Trophoblast cell (in vitro differentiated cells and primary cell): Measurements from ENCODE around the gene RBM20.
"Not testable (repeated sequence)": the region's sequence is repeated elsewhere in the genome, so short reads cannot be mapped to it uniquely, and the experiment has no call there.

Source experiments
- DNase-seq, 2 donors: peaks; one replicate each; pipeline ENCODE4 v3.0.0-alpha.2; 2016
- H2AFZ ChIP-seq: 2 replicates; pipeline ENCODE4 v1.6.1; 2013; ENCODE audit warnings: low read length, moderate library complexity, mild to moderate bottlenecking; ENCODE audit not compliant: insufficient read depth, poor library complexity
- H2AK5ac ChIP-seq: 2 replicates; pipeline ENCODE4 v1.6.1; 2013; ENCODE audit warnings: mild to moderate bottlenecking, low read length
- H2BK120ac ChIP-seq: 2 replicates; pipeline ENCODE4 v1.6.1; 2013; ENCODE audit warnings: low read length, mild to moderate bottlenecking, moderate library complexity; ENCODE audit not compliant: insufficient read depth, poor library complexity
- H2BK12ac ChIP-seq: 2 replicates; pipeline ENCODE4 v1.6.1; 2013; ENCODE audit warnings: mild to moderate bottlenecking, low read length, moderate library complexity
- H2BK5ac ChIP-seq: 2 replicates; pipeline ENCODE4 v1.6.1; 2013; ENCODE audit warnings: low read length, low read depth, moderate library complexity, mild to moderate bottlenecking; ENCODE audit not compliant: poor library complexity
- H3K14ac ChIP-seq: 2 replicates; pipeline ENCODE4 v1.6.1; 2013; ENCODE audit warnings: mild to moderate bottlenecking, low read length
- H3K18ac ChIP-seq: 2 replicates; pipeline ENCODE4 v1.6.1; 2013; ENCODE audit warnings: mild to moderate bottlenecking, low read length
- H3K23ac ChIP-seq: 2 replicates; pipeline ENCODE4 v1.6.1; 2013; ENCODE audit warnings: low read length
- H3K27ac ChIP-seq: 2 replicates; pipeline ENCODE4 v1.5.1; 2013; ENCODE audit warnings: low read depth, mild to moderate bottlenecking, inconsistent platforms, low read length, moderate library complexity
- H3K27me3 ChIP-seq: 2 replicates; pipeline ENCODE4 v1.6.1; 2013; ENCODE audit warnings: inconsistent platforms, mild to moderate bottlenecking, low read length, moderate library complexity; ENCODE audit not compliant: insufficient read depth
- H3K36me3 ChIP-seq, 2 experiments: 1 replicate in 1 of 2; 2 replicates in 1 of 2; pipeline ENCODE4 v1.6.1; 2013; ENCODE audit warnings: low read length in 2 of 2, mild to moderate bottlenecking in 2 of 2, moderate library complexity in 1 of 2; ENCODE audit not compliant: insufficient read depth in 2 of 2, control insufficient read depth in 1 of 2
- H3K4ac ChIP-seq: 2 replicates; pipeline ENCODE4 v1.6.1; 2013; ENCODE audit warnings: low read depth, mild to moderate bottlenecking, low read length, moderate library complexity
- H3K4me1 ChIP-seq, 2 experiments: 1 replicate in 1 of 2; 2 replicates in 1 of 2; pipeline ENCODE4 v1.6.1; 2013; ENCODE audit warnings: low read length in 2 of 2, mild to moderate bottlenecking in 2 of 2, moderate library complexity in 1 of 2; ENCODE audit not compliant: insufficient read depth in 2 of 2, control insufficient read depth in 1 of 2
- H3K4me2 ChIP-seq: 2 replicates; pipeline ENCODE4 v1.6.1; 2013; ENCODE audit warnings: inconsistent platforms, mild to moderate bottlenecking, low read length, moderate library complexity
- H3K4me3 ChIP-seq: 2 replicates; pipeline ENCODE4 v1.5.1; 2013; ENCODE audit warnings: mild to moderate bottlenecking, low read depth, low read length, inconsistent platforms
- H3K79me1 ChIP-seq: one replicate; pipeline ENCODE4 v1.6.1; 2013; ENCODE audit warnings: low read length
- H3K79me2 ChIP-seq: 2 replicates; pipeline ENCODE4 v1.6.1; 2013; ENCODE audit warnings: low read length, mild to moderate bottlenecking; ENCODE audit not compliant: control insufficient read depth, insufficient read depth, poor library complexity
- H3K9ac ChIP-seq: 2 replicates; pipeline ENCODE4 v1.6.1; 2013; ENCODE audit warnings: mild to moderate bottlenecking, low read length
- H3K9me3 ChIP-seq: 2 replicates; pipeline ENCODE4 v1.6.1; 2013; ENCODE audit warnings: low read depth, mild to moderate bottlenecking, control low read depth, inconsistent platforms, low read length; ENCODE audit not compliant: insufficient read depth
- H4K12ac ChIP-seq: 2 replicates; pipeline ENCODE4 v1.6.1; 2013; ENCODE audit warnings: low read depth, mild to moderate bottlenecking, low read length, moderate library complexity
- H4K8ac ChIP-seq: 2 replicates; pipeline ENCODE4 v1.6.1; 2013; ENCODE audit warnings: low read depth, mild to moderate bottlenecking, low read length, moderate library complexity
- H4K91ac ChIP-seq: one replicate; pipeline ENCODE4 v1.6.1; 2013; ENCODE audit warnings: low read depth, mild to moderate bottlenecking, low read length, moderate library complexity
- WGBS: extraction: QIAGEN DNeasy Blood & Tissue Kit; methylation state at CpG from one replicate; pipeline ENCODE4 v1.1.7; 2013; ENCODE audit warnings: missing lambda C conversion rate; ENCODE audit not compliant: insufficient read length, insufficient coverage; ENCODE audit errors: extremely low coverage; 5-methylcytosine and 5-hydroxymethylcytosine counted together

The RBM20 gene

DNA sequence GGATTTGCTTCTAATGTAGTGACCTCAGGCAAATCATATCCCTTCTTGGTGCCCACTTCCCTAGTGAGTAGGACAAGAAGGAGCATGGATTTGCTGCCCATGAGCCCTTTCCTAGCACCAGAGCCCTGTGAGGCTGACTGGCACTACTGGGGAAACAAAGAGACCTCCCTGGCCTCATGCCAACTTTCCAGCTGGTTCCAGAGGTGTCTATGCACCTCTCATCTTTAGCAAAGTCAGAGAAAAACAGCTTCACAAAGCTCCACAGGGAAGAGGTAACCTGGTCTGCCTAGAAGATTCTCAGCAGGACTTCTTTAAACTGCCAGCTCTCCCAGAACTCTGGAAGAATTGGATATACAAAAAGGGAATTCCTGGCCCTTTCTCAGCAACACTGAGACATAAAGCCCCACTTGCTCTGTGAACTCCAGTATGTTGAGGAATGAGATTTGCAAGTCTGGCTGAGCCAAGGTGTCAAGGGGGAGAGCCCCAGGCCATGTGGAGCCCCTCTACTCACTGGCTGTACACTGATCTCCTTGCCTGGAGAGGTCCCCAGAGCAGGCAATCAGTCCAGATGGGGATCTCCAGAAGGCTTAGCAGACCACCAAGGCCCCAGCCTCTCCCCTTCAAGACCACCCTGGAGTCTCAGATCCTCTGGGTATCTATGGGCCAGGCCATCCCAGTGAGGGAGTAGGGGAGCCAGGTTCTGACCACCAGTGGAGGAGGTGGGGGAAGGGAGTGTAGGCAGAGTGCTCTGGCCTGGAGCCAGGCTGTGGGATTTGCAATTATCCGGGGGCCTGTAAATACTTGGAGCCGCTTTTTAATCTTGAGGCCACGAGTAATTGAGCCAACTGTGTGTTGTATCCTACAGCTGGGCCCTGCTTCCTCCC, 24.4 kb upstream of the RBM20 start:
- H3K18ac ChIP-seq = no peak overlapping the region
- H2BK12ac ChIP-seq = no peak overlapping the region
- H3K4me2 ChIP-seq = no peak overlapping the region
- no peak overlapping the region for H2BK5ac ChIP-seq
- no peak overlapping the region for H3K9ac ChIP-seq
- H3K27ac ChIP-seq = no peak overlapping the region
- DNase-seq = no peak
- H3K27me3 ChIP-seq = no peaks in the 10 kb centered on the region
- no peak overlapping the region for H3K4ac ChIP-seq
- H2AFZ ChIP-seq = no peak overlapping the region
- H2AK5ac ChIP-seq = no peak overlapping the region
- H4K91ac ChIP-seq = no peak overlapping the region
- no peaks in the 10 kb centered on the region for H3K79me2 ChIP-seq
- H4K12ac ChIP-seq = no peak overlapping the region
- H3K4me3 ChIP-seq = no peak overlapping the region
- no CpG with 5 or more reads among the region's 3 CpGs for WGBS
- H3K9me3 ChIP-seq = no peaks in the 10 kb centered on the region
- H2BK120ac ChIP-seq = no peak overlapping the region
- no peak overlapping the region for H3K14ac ChIP-seq
- no peaks in the 10 kb centered on the region for H3K4me1 ChIP-seq
- no peaks in the 10 kb centered on the region for H3K79me1 ChIP-seq
- no peak overlapping the region for H4K8ac ChIP-seq
- no peak overlapping the region for H3K23ac ChIP-seq
- H3K36me3 ChIP-seq = no peaks in the 10 kb centered on the region

DNA sequence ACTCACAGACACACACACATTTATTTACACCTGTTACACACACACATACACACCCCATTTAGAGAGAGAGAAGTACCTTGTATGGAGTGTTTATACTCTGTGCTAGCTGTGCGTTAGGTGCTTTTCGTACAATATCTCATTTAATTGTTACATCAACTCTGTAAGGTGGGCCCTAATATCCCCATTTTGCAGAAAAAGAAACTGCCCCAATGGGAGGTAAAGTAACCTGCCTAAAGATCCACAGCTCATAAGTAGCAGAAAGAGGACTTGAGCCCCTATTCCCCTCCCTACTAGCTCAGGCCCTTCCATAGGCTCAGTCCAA, 23.8 kb upstream of the RBM20 start:
- Histone ChIP-seq H3K9ac (no peak overlapping the region), H3K4ac (no peak overlapping the region), H3K4me1 (no peaks in the 10 kb centered on the region), H2BK12ac (no peak overlapping the region), H3K27me3 (no peaks in the 10 kb centered on the region), H3K9me3 (no peaks in the 10 kb centered on the region), H4K91ac (no peak overlapping the region), H3K36me3 (no peaks in the 10 kb centered on the region), H3K79me1 (no peaks in the 10 kb centered on the region), H4K8ac (no peak overlapping the region), H3K18ac (no peak overlapping the region), H3K23ac (no peak overlapping the region), H2AFZ (no peak overlapping the region), H4K12ac (no peak overlapping the region), H2BK5ac (no peak overlapping the region), H3K27ac (no peak overlapping the region), H3K14ac (no peak overlapping the region), H3K79me2 (no peaks in the 10 kb centered on the region), H3K4me2 (no peak overlapping the region), H2BK120ac (no peak overlapping the region), H2AK5ac (no peak overlapping the region), H3K4me3 (no peak overlapping the region)
- WGBS = no CpG with 5 or more reads among the region's 2 CpGs
- no peak for DNase-seq

DNA sequence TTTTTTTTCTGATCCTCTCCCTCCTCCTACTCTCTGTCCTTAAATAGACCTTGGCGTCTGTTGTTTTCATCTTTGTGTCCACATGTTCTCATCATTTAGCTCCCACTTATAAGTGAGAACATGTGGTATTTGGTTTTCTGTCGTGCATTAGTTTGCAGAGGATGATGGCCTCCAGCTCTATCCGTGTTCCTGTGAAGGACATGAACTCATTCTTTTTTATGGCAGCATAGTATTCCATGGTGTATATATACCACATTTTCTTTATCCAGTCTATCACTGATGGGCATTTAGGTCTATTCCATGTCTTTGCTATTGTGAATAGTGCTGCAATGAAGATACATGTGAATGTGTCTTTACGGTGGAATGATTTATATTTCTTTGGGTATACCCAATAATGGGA, 20.8 kb upstream of the RBM20 start:
- H2BK12ac ChIP-seq, H3K36me3 ChIP-seq, H3K4me2 ChIP-seq, H3K79me1 ChIP-seq, H4K12ac ChIP-seq, H4K91ac ChIP-seq, H3K18ac ChIP-seq, H3K9ac ChIP-seq, H2BK5ac ChIP-seq, H2AK5ac ChIP-seq, H3K9me3 ChIP-seq, H2AFZ ChIP-seq, H4K8ac ChIP-seq, H3K23ac ChIP-seq, H3K4me3 ChIP-seq, H3K4me1 ChIP-seq, H3K14ac ChIP-seq, H3K27me3 ChIP-seq, H2BK120ac ChIP-seq, H3K4ac ChIP-seq, H3K27ac ChIP-seq, DNase-seq, H3K79me2 ChIP-seq: not testable (repeated sequence)
- WGBS = no CpG with 5 or more reads among the region's 4 CpGs

DNA sequence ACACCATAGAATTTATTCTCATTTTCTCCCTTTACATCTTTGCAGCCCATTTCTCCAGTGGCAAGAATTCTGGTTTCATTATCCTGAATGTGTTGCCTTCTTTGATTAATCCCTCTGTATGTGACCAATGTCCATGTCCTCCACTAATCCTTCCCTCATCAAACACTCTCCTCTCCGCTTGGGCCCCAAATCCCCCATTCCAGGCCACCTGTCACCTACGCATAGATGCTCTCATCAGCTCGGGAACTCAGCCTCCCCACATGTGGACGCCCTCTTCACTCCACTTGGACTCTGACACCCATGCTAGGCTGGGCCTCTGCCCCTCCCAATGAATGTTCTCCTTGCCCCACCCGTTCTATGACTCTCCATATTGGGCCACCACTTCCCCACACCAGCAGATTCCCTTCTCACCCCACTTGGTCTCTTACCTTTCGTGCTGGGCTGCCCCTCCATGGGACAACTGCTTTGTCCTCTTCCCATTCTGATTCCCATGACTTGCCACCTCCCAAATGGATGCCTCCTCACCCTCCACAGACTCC, 18.7 kb upstream of the RBM20 start:
- Histone ChIP-seq H3K4me1 (no peaks in the 10 kb centered on the region), H3K79me2 (no peaks in the 10 kb centered on the region), H4K8ac (no peak overlapping the region), H3K36me3 (no peaks in the 10 kb centered on the region), H4K12ac (no peak overlapping the region), H3K14ac (no peak overlapping the region), H2BK5ac (no peak overlapping the region), H3K4me3 (no peak overlapping the region), H3K27ac (no peak overlapping the region), H3K27me3 (no peaks in the 10 kb centered on the region), H2BK120ac (no peak overlapping the region), H4K91ac (no peak overlapping the region), H3K9ac (no peak overlapping the region), H3K79me1 (no peaks in the 10 kb centered on the region), H2AFZ (no peak overlapping the region), H3K18ac (no peak overlapping the region), H3K4me2 (no peak overlapping the region), H3K9me3 (no peaks in the 10 kb centered on the region), H2AK5ac (no peak overlapping the region), H2BK12ac (no peak overlapping the region), H3K23ac (no peak overlapping the region), H3K4ac (no peak overlapping the region)
- no CpG with 5 or more reads among the region's 6 CpGs for WGBS
- DNase-seq = no peak
